Suprapubic skin (tissue), 4 donors: ENCODE data around the gene OR8B4. TPM values are rescaled to one million over a fixed set of nuclear protein-coding genes. Genes with fewer than 3 reads are reported as not detected.

Experiments
- DNase-seq, 2 donors: peaks; one replicate each; pipeline ENCODE4 v3.0.0-alpha.2; 2019; ENCODE audit warnings: low spot score in 2 of 2
- H3K27ac ChIP-seq: fragments of 200-600 bp; sonication (generic); one replicate; pipeline ENCODE4 v1.5.1; 2019
- H3K27me3 ChIP-seq: fragments of 200-600 bp; sonication (generic); one replicate; pipeline ENCODE4 v1.5.1; 2019
- H3K36me3 ChIP-seq: fragments of 200-600 bp; sonication (generic); one replicate; pipeline ENCODE4 v1.5.1; 2019
- H3K4me1 ChIP-seq: fragments of 200-600 bp; sonication (generic); one replicate; pipeline ENCODE4 v1.5.1; 2019
- H3K4me3 ChIP-seq: fragments of 200-600 bp; sonication (generic); one replicate; pipeline ENCODE4 v1.5.1; 2019; ENCODE audit warnings: mild to moderate bottlenecking
- H3K9me3 ChIP-seq: fragments of 200-600 bp; sonication (generic); one replicate; pipeline ENCODE4 v1.5.1; 2019
- EP300 ChIP-seq: sonication (generic); formaldehyde crosslinking; IDR thresholded peaks from one replicate; pipeline ENCODE4 v1.6.1; 2017; ENCODE audit warnings: antibody characterized with exemption
- POLR2A ChIP-seq, 2 donors: fragments of 450-650 bp; IDR thresholded peaks; one replicate each; pipeline ENCODE4 v1.6.1; 2017; ENCODE audit warnings: antibody characterized with exemption in 2 of 2, mild to moderate bottlenecking in 2 of 2, moderate library complexity in 2 of 2
- POLR2AphosphoS5 ChIP-seq, 3 donors: sonication (generic); formaldehyde crosslinking; IDR thresholded peaks; one replicate each; pipeline ENCODE4 v1.6.1; 2017; ENCODE audit warnings: antibody characterized with exemption in 3 of 3
- WGBS: methylation state at CpG from one replicate; pipeline ENCODE4 v1.1.5; 2018; 5-methylcytosine and 5-hydroxymethylcytosine counted together
- total RNA-seq, 4 donors: library from RNA; depleted of rRNA; stranded (reverse); fragments of >200 nt; gene quantifications; one replicate each; pipeline ENCODE4 v1.1.0, GENCODE V29; 2016
- TF ChIP-seq, protein P1 (sequence below), 2 donors: fragments of 200-600 bp in 1 of 2; fragments of 450-650 bp in 1 of 2; sonication (generic) in 1 of 2; IDR thresholded peaks; one replicate each; pipeline ENCODE4 v1.5.1; 2016 to 2019; ENCODE audit warnings: antibody characterized with exemption in 2 of 2, mild to moderate bottlenecking in 1 of 2, moderate library complexity in 1 of 2

OR8B4 gene
- total RNA-seq, 4 donors from 2014 or later, result not detected

DNA sequence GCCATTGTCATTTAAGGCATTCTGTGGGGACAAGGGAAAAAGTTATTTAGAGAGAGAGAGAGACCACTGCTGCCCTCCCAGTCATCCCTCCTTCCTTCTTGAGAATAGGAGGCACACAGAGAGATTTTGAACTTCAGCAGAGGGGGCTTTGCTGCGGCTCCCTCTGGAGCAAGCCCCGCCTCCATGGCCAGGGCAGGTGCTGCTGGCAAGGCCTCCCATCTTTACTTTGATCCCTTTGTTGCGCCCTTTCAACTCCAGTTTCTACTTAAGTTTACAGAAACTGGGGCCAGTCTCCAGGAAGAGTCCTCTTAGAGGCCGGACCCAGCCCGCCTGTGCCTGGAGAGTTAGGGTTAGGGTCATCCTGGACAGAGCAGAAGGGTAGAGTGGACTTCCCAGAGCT is 16.4 kb upstream of the OR8B4 start:
- H3K36me3 ChIP-seq, result no peaks in the 10 kb centered on the region
- no peaks in the 10 kb centered on the region for H3K9me3 ChIP-seq
- no peaks in the 10 kb centered on the region for H3K4me1 ChIP-seq
- H3K27ac ChIP-seq, result no peak overlapping the region
- TF ChIP-seq POLR2AphosphoS5 (IDR thresholded peaks at IDR 0.05) (no peak), EP300 (no peak), POLR2A (IDR thresholded peaks at IDR 0.05) (no peak)
- TF ChIP-seq, protein P1, sequence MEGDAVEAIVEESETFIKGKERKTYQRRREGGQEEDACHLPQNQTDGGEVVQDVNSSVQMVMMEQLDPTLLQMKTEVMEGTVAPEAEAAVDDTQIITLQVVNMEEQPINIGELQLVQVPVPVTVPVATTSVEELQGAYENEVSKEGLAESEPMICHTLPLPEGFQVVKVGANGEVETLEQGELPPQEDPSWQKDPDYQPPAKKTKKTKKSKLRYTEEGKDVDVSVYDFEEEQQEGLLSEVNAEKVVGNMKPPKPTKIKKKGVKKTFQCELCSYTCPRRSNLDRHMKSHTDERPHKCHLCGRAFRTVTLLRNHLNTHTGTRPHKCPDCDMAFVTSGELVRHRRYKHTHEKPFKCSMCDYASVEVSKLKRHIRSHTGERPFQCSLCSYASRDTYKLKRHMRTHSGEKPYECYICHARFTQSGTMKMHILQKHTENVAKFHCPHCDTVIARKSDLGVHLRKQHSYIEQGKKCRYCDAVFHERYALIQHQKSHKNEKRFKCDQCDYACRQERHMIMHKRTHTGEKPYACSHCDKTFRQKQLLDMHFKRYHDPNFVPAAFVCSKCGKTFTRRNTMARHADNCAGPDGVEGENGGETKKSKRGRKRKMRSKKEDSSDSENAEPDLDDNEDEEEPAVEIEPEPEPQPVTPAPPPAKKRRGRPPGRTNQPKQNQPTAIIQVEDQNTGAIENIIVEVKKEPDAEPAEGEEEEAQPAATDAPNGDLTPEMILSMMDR (IDR thresholded peaks at IDR 0.05), result no peak
- no peaks in the 10 kb centered on the region for H3K27me3 ChIP-seq
- no peak for DNase-seq
- 77% methylated on average over 5 of the region's 5 CpGs for WGBS
- H3K4me3 ChIP-seq, result no peak overlapping the region

DNA sequence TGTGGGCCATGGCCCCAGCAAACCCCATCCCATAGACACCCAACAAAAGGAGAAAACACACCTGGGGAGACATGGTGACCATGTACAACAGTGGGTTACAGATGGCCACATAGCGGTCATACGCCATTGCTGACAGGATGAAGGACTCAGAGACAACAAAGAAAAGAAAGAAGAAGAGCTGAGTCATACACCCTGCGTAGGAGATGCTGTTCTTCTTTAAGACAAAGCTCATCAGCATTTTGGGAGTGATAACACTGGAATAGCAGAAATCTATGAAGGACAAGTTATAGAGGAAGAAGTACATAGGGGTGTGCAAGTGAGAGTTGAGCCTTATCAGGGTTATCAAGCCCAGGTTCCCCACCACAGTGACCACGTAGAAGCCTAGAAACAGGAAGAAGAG is 15.9 kb upstream of the OR8B4 start:
- no peak for DNase-seq
- 76% methylated on average over 4 of the region's 4 CpGs for WGBS
- TF ChIP-seq EP300 (no peak), POLR2AphosphoS5 (IDR thresholded peaks at IDR 0.05) (no peak), POLR2A (IDR thresholded peaks at IDR 0.05) (no peak)
- TF ChIP-seq, protein P1 (IDR thresholded peaks at IDR 0.05), result no peak

DNA sequence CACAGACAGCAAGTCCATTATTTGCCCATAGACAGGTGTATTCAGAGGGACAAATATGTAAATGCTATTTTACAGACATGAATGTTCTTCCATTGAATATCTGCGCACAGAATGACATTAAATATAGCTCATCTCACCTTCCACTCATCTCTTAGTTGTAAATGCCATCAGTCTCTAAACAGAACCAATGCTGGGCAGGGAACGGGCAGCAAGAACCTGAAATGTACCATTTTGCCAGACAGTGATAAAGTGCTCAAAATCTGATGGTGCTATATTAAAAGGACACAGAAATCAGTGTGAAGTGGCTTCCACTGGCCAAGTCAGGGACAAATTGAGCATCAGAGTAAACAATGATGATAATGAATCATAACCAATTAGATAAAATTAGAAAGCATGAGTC is 10.0 kb upstream of the OR8B4 start:
- Histone ChIP-seq H3K27ac (no peak overlapping the region), H3K4me1 (no peaks in the 10 kb centered on the region), H3K36me3 (no peaks in the 10 kb centered on the region), H3K4me3 (no peak overlapping the region), H3K9me3 (no peaks in the 10 kb centered on the region), H3K27me3 (no peaks in the 10 kb centered on the region)
- WGBS, result 77% methylated on average over 2 of the region's 2 CpGs
- TF ChIP-seq, protein P1 (IDR thresholded peaks at IDR 0.05), result no peak
- TF ChIP-seq POLR2AphosphoS5 (IDR thresholded peaks at IDR 0.05) (no peak), POLR2A (IDR thresholded peaks at IDR 0.05) (no peak), EP300 (no peak)
- DNase-seq, result no peak

More for the DNA sequence above, 15.9 kb upstream of the OR8B4 start:
- Histone ChIP-seq H3K36me3 (no peaks in the 10 kb centered on the region), H3K4me1 (no peaks in the 10 kb centered on the region), H3K27me3 (no peaks in the 10 kb centered on the region), H3K27ac (no peak overlapping the region), H3K9me3 (no peaks in the 10 kb centered on the region), H3K4me3 (no peak overlapping the region)

DNA sequence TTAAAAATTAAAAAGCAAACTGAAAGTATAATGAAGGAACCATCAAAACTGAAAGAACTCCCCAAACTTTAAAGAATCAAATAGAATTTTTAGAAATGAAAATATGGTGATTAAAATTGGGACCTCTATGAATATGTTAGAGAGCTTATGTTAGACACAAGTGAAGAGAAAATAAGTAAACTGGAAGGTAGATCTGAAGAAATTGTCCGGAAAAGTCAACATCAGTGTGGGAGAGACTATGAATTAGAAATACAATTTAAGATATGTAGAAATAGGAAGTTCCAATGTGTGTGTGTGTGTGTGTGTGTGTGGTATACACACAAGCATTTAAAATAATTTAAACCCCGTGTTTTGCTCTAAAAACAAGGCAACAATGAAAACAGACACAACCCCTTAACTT is 4.9 kb upstream of the OR8B4 start:
- Histone ChIP-seq H3K27me3 (no peaks in the 10 kb centered on the region), H3K36me3 (no peaks in the 10 kb centered on the region), H3K4me3 (no peak overlapping the region), H3K9me3 (no peaks in the 10 kb centered on the region), H3K4me1 (no peaks in the 10 kb centered on the region), H3K27ac (no peak overlapping the region)
- WGBS, result 75% methylated on average over 2 of the region's 2 CpGs
- TF ChIP-seq, protein P1 (IDR thresholded peaks at IDR 0.05), result no peak
- TF ChIP-seq POLR2A (IDR thresholded peaks at IDR 0.05), result no peak
- TF ChIP-seq EP300, result no peak
- no peak for TF ChIP-seq POLR2AphosphoS5 (IDR thresholded peaks at IDR 0.05)
- DNase-seq, result no peak

DNA sequence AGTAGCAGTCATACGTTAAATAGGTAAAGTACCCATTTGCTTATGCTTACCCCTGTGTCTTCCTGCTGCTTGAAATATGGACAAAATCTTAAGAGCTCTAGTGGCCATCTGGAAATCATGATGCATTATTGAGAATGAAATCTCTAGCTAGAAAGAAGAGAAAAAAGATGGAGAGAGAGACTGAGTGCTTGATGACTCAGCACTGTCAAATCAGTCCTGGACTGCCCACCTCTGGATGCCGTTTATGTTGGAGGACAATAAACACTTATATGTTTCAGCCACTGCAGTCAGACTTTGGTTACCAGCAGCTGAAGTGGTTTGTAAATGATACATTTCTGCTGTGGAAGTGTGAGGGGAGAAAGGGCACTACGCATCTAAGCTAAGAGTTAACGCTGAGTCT is 3.6 kb downstream of the OR8B4 start:
- H3K27ac ChIP-seq, result no peak overlapping the region
- TF ChIP-seq POLR2AphosphoS5 (IDR thresholded peaks at IDR 0.05), result no peak
- no peak for TF ChIP-seq POLR2A (IDR thresholded peaks at IDR 0.05)
- no peak for TF ChIP-seq EP300
- TF ChIP-seq, protein P1 (IDR thresholded peaks at IDR 0.05), result no peak
- no peaks in the 10 kb centered on the region for H3K9me3 ChIP-seq
- 73% methylated on average over 4 of the region's 4 CpGs for WGBS
- H3K36me3 ChIP-seq, result no peaks in the 10 kb centered on the region
- no peak for DNase-seq
- no peak overlapping the region for H3K4me3 ChIP-seq
- H3K27me3 ChIP-seq, result no peaks in the 10 kb centered on the region
- no peaks in the 10 kb centered on the region for H3K4me1 ChIP-seq
